Prostate gland (tissue), 2 donors: Measurements from ENCODE around the gene HSBP1L1. TPM values are rescaled to one million over a fixed set of nuclear protein-coding genes. Genes with fewer than 3 reads are reported as not detected.

Experiments
- DNase-seq: peaks from one replicate; pipeline ENCODE4 v3.0.0-alpha.2; 2019; ENCODE audit warnings: low spot score
- H3K27ac ChIP-seq, 2 donors: fragments of 200-600 bp; sonication (generic); 2 replicates each; pipeline ENCODE4 v1.5.1; 2017 to 2019
- H3K27me3 ChIP-seq: fragments of 200-600 bp; sonication (generic); replicated peaks from 2 replicates; pipeline ENCODE4 v1.5.1; 2019; ENCODE audit not compliant: insufficient read depth
- H3K36me3 ChIP-seq, 2 donors: fragments of 200-600 bp; sonication (generic); 1 replicate in 1 of 2; 2 replicates in 1 of 2; pipeline versions ENCODE4 v1.5.1 to v1.8.1; 2017 to 2019
- H3K4me1 ChIP-seq: fragments of 200-600 bp; sonication (generic); replicated peaks from 2 replicates; pipeline ENCODE4 v1.5.1; 2019
- H3K4me3 ChIP-seq, 2 donors: fragments of 200-600 bp; sonication (generic); 2 replicates each; pipeline ENCODE4 v1.5.1; 2017 to 2019
- H3K9me3 ChIP-seq: fragments of 200-600 bp; sonication (generic); 2 replicates; pipeline ENCODE4 v1.5.1; 2017
- POLR2A ChIP-seq: fragments of 450-650 bp; IDR thresholded peaks from one replicate; pipeline ENCODE4 v1.6.1; 2016; ENCODE audit warnings: antibody characterized with exemption, mild to moderate bottlenecking
- POLR2AphosphoS5 ChIP-seq: sonication (generic); formaldehyde crosslinking; IDR thresholded peaks from one replicate; pipeline ENCODE4 v1.6.1; 2017; ENCODE audit warnings: antibody characterized with exemption
- WGBS: methylation state at CpG from one replicate; pipeline ENCODE4 v1.1.5; 2018; 5-methylcytosine and 5-hydroxymethylcytosine counted together
- intact Hi-C: fragments of 100-400 bp; cut with DNase I; formaldehyde crosslinking; loops from one replicate; pipeline ENCODE4 v1.14.2; 2022
- total RNA-seq, 2 donors: library from RNA; depleted of rRNA; stranded (reverse); fragments of >200 nt; gene quantifications; one replicate each; pipeline ENCODE4 v1.1.0, GENCODE V29; 2016
- TF ChIP-seq, protein P1 (sequence below), 4 experiments: fragments of 200-600 bp in 2 of 4; fragments of 450-650 bp in 2 of 4; sonication (generic) in 2 of 4; IDR thresholded peaks; 1 replicate in 3 of 4; 2 replicates in 1 of 4; pipeline ENCODE4 v1.5.1; 2016 to 2019; ENCODE audit warnings: antibody characterized with exemption in 4 of 4, mild to moderate bottlenecking in 2 of 4, moderate library complexity in 2 of 4

HSBP1L1 gene
- total RNA-seq, 2 donors from 2014 or later: 20.4 to 66.9 TPM

DNA sequence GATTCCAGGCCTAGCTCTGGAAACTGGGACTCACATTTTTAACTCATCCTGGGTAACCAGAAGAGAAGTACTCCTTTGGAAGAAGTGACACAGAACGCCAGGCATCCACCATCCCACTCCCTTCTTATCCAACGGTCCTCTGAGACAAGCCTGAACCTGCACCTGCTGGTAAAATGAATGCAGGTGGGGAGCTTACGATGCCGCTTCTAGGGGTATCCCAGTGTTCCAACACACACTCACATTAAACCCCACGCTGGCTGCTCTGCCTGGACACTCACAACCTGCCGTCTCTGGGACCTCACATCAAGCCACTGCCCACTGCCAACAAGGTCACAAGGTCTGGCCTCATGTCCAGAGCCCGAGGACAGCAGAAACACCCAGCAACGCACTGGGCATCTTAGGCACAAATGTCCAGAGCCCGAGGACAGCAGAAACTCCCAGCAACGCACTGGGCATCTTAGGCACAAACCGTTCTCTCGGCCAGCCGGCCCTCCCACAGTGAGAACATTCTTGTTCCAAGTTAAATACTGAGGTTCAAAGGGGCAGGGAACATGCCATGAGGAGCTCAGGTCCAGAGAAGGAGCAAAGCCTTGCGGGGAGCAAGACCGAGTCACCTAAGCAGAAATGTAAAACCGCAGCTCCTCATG, 22.8 kb upstream of the HSBP1L1 start:
- no peaks in the 10 kb centered on the region for H3K9me3 ChIP-seq
- no peak overlapping the region for H3K4me3 ChIP-seq
- DNase-seq: no peak
- H3K36me3 ChIP-seq: no peaks in the 10 kb centered on the region
- H3K4me1 ChIP-seq: peaks cover 3% of the 10 kb centered on the region
- intact Hi-C loops: loop anchor here (10.0 kb wide), 1 partner anchor 257 kb away; no protein-coding TSS in a partner anchor
- H3K27ac ChIP-seq: no peak overlapping the region
- TF ChIP-seq, protein P1, sequence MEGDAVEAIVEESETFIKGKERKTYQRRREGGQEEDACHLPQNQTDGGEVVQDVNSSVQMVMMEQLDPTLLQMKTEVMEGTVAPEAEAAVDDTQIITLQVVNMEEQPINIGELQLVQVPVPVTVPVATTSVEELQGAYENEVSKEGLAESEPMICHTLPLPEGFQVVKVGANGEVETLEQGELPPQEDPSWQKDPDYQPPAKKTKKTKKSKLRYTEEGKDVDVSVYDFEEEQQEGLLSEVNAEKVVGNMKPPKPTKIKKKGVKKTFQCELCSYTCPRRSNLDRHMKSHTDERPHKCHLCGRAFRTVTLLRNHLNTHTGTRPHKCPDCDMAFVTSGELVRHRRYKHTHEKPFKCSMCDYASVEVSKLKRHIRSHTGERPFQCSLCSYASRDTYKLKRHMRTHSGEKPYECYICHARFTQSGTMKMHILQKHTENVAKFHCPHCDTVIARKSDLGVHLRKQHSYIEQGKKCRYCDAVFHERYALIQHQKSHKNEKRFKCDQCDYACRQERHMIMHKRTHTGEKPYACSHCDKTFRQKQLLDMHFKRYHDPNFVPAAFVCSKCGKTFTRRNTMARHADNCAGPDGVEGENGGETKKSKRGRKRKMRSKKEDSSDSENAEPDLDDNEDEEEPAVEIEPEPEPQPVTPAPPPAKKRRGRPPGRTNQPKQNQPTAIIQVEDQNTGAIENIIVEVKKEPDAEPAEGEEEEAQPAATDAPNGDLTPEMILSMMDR (IDR thresholded peaks at IDR 0.05): no peak
- TF ChIP-seq POLR2AphosphoS5: peak; percentile 36
- no peaks in the 10 kb centered on the region for H3K27me3 ChIP-seq
- WGBS: 49% methylated on average over 16 of the region's 16 CpGs

DNA sequence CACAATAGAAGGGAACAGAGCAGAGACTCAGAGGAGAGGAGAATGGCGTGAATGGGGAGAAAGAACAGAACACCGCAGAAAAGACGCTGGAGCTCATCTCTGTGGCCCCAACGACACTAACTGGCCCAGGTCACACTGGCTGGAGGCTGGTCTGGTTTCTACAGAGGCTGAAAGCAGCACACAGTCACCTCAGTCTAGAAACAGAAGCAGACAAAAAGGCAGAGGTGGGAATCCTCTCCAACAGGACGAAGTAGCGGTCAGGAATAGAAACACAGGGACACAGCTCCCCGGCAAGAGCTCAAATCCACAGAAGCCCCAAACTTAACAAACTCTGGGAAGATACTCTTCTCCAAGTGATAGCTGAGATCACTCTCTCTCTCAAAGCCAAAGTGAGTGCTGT, 22.2 kb upstream of the HSBP1L1 start:
- TF ChIP-seq, protein P1 (IDR thresholded peaks at IDR 0.05): no peak
- TF ChIP-seq POLR2AphosphoS5: no peak
- no peak for TF ChIP-seq POLR2A
- Histone ChIP-seq H3K27me3 (no peaks in the 10 kb centered on the region), H3K4me1 (peaks cover 3% of the 10 kb centered on the region), H3K27ac (peak overlapping the region in 1 of 2 donors; percentile 31), H3K4me3 (no peak overlapping the region), H3K9me3 (no peaks in the 10 kb centered on the region), H3K36me3 (no peaks in the 10 kb centered on the region)
- WGBS: 71% methylated on average over 7 of the region's 7 CpGs
- DNase-seq: no peak
- intact Hi-C loops: loop anchor here (10.0 kb wide), 1 partner anchor 257 kb away; no protein-coding TSS in a partner anchor

DNA sequence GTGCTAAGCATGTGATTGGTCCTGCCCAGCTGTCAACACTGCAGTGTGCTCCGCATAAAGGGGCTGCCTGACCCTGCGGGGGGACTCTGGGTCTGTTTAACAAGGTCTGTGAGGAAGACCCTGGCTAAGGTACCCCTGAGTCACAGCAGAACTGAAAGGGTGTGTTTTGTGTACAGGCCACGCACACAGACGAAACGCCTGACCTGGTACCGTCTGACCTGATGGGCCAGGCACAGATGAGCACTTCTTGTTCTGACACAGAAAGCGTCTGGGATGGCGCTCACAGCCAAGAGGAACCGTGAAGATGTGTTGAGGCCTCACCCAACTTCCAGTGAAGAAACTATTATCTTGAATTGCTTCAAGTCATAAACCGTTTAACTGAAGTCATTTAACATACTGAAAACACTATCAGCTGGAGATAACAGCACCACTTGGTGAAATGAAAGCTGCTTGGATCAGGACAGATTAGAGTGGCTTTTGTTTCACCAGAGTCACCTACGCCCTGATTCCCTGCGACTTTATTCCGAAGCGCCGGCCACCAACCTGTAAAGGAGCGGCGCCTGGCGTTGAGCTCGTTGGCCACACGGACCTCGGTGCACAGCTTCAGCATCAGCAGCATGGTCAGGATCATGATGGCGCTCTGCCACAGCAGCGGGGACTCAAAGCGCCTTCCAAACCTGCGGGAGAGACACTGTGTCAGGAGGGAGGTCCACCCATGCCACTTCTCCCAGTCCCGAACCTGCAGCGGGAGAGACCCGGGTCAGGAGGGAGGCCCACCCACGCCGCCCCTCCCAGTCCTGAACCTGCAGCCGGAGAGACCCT, 21.4 kb upstream of the HSBP1L1 start:
- Histone ChIP-seq H3K9me3 (no peaks in the 10 kb centered on the region), H3K36me3 (no peaks in the 10 kb centered on the region), H3K27me3 (no peaks in the 10 kb centered on the region), H3K4me3 (no peak overlapping the region), H3K27ac (peak overlapping the region in 1 of 2 donors; percentile 31), H3K4me1 (peaks cover 8% of the 10 kb centered on the region)
- no peak for DNase-seq
- intact Hi-C loops: loop anchor here (10.0 kb wide), 1 partner anchor 258 kb away; no protein-coding TSS in a partner anchor
- TF ChIP-seq, protein P1 (IDR thresholded peaks at IDR 0.05): no peak
- no peak for TF ChIP-seq POLR2AphosphoS5
- no peak for TF ChIP-seq POLR2A
- 80% methylated on average over 31 of the region's 31 CpGs for WGBS

DNA sequence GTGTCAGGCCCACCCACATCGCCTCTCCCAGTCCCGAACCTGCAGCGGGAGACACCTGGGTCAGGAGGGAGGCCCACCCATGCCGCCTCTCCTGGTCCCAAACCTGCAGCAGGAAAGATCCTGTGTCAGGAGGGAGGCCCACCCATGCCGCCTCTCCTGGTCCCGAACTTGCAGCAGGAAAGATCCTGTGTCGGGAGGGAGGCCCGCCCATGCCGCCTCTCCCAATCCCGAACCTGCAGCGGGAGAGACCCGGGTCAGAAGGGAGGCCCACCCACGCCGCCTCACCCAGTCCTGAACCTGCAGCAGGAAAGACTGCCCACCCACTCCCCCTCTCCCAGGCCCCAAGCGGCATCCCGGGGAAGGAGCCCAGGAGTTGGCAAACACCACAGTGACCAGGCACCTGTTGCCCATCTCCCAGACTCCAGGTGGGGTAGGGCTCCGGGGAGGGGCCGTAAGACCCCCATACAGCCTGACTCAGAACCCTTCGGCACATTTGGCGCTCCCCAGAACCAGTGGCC, 20.8 kb upstream of the HSBP1L1 start:
- H3K36me3 ChIP-seq: no peaks in the 10 kb centered on the region
- TF ChIP-seq POLR2AphosphoS5 (no peak), POLR2A (no peak)
- TF ChIP-seq, protein P1 (IDR thresholded peaks at IDR 0.05): no peak
- WGBS: 89% methylated on average over 17 of the region's 20 CpGs
- no peak overlapping the region for H3K4me3 ChIP-seq
- no peak for DNase-seq
- intact Hi-C loops: loop anchor here (10.0 kb wide), 1 partner anchor 259 kb away; no protein-coding TSS in a partner anchor
- no peaks in the 10 kb centered on the region for H3K27me3 ChIP-seq
- no peak overlapping the region for H3K27ac ChIP-seq
- no peaks in the 10 kb centered on the region for H3K9me3 ChIP-seq
- peaks cover 8% of the 10 kb centered on the region for H3K4me1 ChIP-seq
